Measurements from ENCODE around the gene LRRC3. TPM values are rescaled to one million over a fixed set of nuclear protein-coding genes. Genes with fewer than 3 reads are reported as not detected.
A peak's percentile ranks its signal among the peaks of the same experiment; 100 is the strongest.

The LRRC3 gene
- total RNA-seq, 4 donors from 2014 or later: 2.9 to 5.8 (median 3.2) TPM

DNA sequence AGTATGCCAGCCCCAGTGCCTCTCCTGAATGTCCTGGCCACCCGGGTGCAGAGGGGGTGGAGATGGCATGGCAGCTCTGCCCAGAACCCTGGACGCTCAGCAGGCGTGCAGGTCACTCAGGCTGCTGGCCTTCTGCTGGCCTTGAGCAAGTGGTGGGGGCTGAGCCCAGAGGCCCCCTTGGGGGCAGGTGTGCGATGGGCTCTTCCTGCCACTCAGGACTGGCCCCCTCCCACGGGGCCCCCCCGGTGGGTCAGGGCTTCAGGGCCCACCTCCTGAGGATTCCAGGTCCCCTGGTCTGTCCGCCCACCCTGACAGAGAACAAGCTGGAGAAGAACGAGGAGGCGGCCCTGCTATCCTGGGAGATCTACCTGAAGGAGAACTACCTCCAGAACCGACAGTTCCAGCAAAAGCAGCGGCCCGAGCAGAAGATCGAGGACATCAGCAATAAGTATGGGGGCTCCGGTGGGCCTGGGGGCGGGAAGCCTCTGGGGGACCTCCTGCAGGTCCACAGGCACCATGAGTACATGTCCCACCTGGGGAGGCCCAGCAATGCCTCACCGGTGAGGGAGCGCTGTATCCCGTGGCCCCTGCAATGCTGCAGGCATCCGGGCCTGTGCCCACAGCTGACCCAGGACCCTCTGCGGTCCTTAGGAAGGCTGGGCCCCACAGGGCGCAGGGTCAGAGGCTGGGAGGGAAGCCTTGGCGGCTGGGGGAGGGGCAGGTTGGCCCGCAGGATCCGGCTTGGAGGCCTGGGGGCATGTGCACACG, 37.0 kb upstream of the LRRC3 start:
- peak in 1 of 2 donors; percentile 80 for DNase-seq (ENCODE audit: low spot score in 2 of 2)
- H3K4me3 ChIP-seq (ENCODE audit: low read depth, poor library complexity, severe bottlenecking): no peak overlapping the region
- 88 to 93% methylated on average over 19 to 23 of the region's 25 CpGs for WGBS, 2 donors
- intact Hi-C loops (cut with DNase I; ENCODE audit: low total_unique reads): no loop called here
- TF ChIP-seq CTCF (IDR thresholded peaks at IDR 0.05): no peak
- TF ChIP-seq POLR2A (IDR thresholded peaks at IDR 0.05): no peak

DNA sequence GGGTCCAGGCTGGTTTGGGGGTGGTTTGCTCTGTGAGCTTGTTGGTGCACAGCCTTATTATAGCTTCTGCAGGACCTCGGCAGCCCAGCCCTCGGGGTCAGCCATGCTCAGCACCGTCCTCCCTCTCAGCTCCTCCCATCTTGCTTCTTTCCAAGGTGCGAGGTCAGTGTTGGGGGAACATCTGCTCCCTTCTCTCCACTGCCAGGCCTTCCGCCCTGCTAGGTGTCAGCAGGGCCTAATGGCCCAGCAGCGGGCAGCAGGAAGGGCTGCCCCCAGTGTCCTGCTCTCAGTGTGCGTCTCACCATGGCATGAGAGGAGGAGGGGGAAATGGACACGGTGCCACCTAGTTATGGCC, 36.5 kb upstream of the LRRC3 start:
- 95 to 96% methylated on average over 7 of the region's 8 CpGs for WGBS, 2 donors
- TF ChIP-seq CTCF (IDR thresholded peaks at IDR 0.05) (no peak), POLR2A (IDR thresholded peaks at IDR 0.05) (no peak)
- no peak overlapping the region for H3K4me3 ChIP-seq (ENCODE audit: low read depth, poor library complexity, severe bottlenecking)
- DNase-seq (ENCODE audit: low spot score in 2 of 2): no peak
- intact Hi-C loops (cut with DNase I; ENCODE audit: low total_unique reads): no loop called here

GRCh38 chr21:44419679-44420078, 35.6 kb upstream of the LRRC3 start:
- DNase-seq (ENCODE audit: low spot score in 2 of 2): peak in 1 of 2 donors; percentile 43
- WGBS, 2 donors: 94 to 97% methylated on average over 3 of the region's 3 CpGs
- TF ChIP-seq CTCF (IDR thresholded peaks at IDR 0.05): no peak
- TF ChIP-seq POLR2A (IDR thresholded peaks at IDR 0.05): no peak
- intact Hi-C loops (cut with DNase I; ENCODE audit: low total_unique reads): no loop called here
- no peak overlapping the region for H3K4me3 ChIP-seq (ENCODE audit: low read depth, poor library complexity, severe bottlenecking)

- H3K4me3 ChIP-seq (ENCODE audit: low read depth, poor library complexity, severe bottlenecking): no peak overlapping the region
- DNase-seq (ENCODE audit: low spot score in 2 of 2): peak in 1 of 2 donors; percentile 70
- intact Hi-C loops (cut with DNase I; ENCODE audit: low total_unique reads): no loop called here
- WGBS, 2 donors: 91 to 95% methylated on average over 14 of the region's 14 CpGs
- TF ChIP-seq POLR2A (IDR thresholded peaks at IDR 0.05) (no peak), CTCF (IDR thresholded peaks at IDR 0.05) (no peak)
These were observed 34.7 kb upstream of the LRRC3 start for GRCh38 chr21:44420416-44421205.

- TF ChIP-seq POLR2A (IDR thresholded peaks at IDR 0.05) (no peak), CTCF (IDR thresholded peaks at IDR 0.05) (no peak)
- no peak overlapping the region for H3K4me3 ChIP-seq (ENCODE audit: low read depth, poor library complexity, severe bottlenecking)
- intact Hi-C loops (cut with DNase I; ENCODE audit: low total_unique reads): no loop called here
- DNase-seq (ENCODE audit: low spot score in 2 of 2): peak in 1 of 2 donors; percentile 64
- WGBS, 2 donors: 87 to 88% methylated on average over 25 to 26 of the region's 26 CpGs
These were observed 33.1 kb upstream of the LRRC3 start for GRCh38 chr21:44421901-44422840.
